Right ventricle myocardium inferior (tissue), 1 donor: ENCODE data around the gene ZNF518B. TPM values are rescaled to one million over a fixed set of nuclear protein-coding genes. Genes with fewer than 3 reads are reported as not detected.

ENCODE experiments used
- ATAC-seq: fragments of 200-7000 bp; cut with Tn5 transposase; one replicate; pipeline ENCODE4 v1.9.1; 2020; ENCODE audit warnings: mild to moderate bottlenecking, moderate library complexity
- DNase-seq: peaks from one replicate; pipeline ENCODE4 v3.0.0; 2021; ENCODE audit errors: missing footprints
- intact Hi-C: fragments of 100-400 bp; cut with DNase I; formaldehyde crosslinking; loops from one replicate; pipeline ENCODE4 v1.11.0; 2022
- total RNA-seq: library from RNA; stranded (reverse); fragmentation: NEBNext Ultra II Directional; extraction: Animal tissue kit (Norgen Biotek cat#: 25700); gene quantifications from one replicate; pipeline ENCODE4 v1.2.1, GENCODE V29; 2021
- donor health status: DM: no; HTN: yes; CAD: no; lungs with severe emphysema.

Gene ZNF518B
- total RNA-seq, 1 donor from 2014 or later = 22.8 TPM

DNA sequence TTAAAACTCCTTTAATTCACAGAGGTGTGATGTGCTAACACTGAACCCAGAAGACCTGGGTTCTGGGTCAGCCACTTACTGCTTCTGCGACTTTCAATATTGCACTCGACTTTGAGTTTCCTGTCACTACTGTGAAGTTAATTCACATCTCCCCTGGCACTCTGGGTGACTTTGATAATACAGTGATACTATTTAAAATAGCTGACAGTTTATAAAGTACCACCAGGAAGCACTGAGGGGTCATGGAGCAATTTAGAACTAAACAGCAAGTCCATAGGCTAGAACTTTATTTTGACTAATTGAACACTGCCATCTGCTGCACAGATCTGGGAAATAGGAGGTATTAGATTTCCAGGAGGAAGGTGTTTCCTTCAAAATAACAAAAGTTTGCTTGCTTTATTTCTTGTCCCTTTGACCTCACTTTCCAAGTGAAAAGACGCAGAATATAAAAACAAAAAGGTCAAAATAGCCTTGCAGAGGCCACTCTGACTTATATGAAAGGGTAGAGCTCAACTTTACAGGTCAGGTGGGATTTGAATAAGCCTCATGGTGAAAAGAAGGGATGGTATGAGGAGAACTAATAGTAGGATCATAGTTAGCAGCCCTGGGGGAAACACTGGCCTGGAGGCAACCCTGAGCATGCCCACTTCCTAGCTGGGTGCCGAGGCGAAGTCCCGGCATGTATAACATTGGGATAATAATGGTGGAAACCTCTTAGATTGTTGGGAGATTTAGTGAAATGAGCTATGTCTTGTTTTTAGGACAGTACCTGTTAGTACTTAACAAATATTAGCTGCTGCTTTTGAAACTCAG, 53.4 kb downstream of the ZNF518B start:
- ATAC-seq (no peak), DNase-seq (no peak)
- intact Hi-C loops = loop anchor here (2.0 to 5.0 kb wide), 2 partner anchors 143 to 239 kb away; no protein-coding TSS in a partner anchor

DNA sequence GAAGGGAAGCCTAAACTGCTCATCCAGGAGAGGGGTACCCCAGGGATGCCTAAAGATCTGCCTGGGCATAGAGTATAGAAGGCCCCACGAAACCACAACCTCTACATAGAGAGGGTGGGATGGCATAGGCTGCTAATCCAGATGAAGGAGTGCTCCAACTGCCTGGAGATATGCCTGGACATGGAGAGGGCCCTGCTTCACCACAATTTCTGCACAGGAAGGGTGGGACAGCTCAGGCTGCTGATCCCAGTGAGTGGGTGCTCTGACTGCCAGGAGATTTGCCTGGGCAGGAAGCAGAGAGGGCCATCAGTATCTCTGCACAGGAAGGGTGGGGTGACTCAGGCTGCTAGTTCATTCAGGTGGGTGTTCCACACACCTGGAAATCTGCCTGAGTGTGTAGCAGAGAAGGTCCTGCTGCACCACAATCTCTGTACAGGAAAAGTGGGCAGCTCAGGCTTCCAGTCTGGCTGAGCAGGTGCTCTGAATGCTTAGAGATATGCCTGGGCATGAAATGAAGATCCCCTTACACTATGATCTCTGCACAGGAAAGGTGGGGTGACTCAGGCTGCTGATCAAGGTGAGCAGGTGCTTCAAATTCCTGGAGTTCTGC, 61.1 kb downstream of the ZNF518B start:
- ATAC-seq (no peak), DNase-seq (no peak)
- intact Hi-C loops = no loop called here

Other genes with a start within 250 kb of the ZNF518B start
- not detected for gene CLNK, start 227.3 kb upstream of the ZNF518B start, total RNA-seq